ENCODE data around the gene SNRNP25.

SNRNP25 gene

GRCh38 chr16:62283-62967, 8.8 kb downstream of the SNRNP25 start:
- no peak overlapping the region for H3K4me3 ChIP-seq (ENCODE audit: low read depth, low read length)

GRCh38 chr16:62968-63391, 9.4 kb downstream of the SNRNP25 start:
- no peak overlapping the region for H3K4me3 ChIP-seq (ENCODE audit: low read depth, low read length)

- no peak overlapping the region for H3K4me3 ChIP-seq (ENCODE audit: low read depth, low read length)
These were observed 9.8 kb downstream of the SNRNP25 start for GRCh38 chr16:63466-63865.

GRCh38 chr16:63998-64913, 10.6 kb downstream of the SNRNP25 start:
- H3K4me3 ChIP-seq (ENCODE audit: low read depth, low read length) = no peak overlapping the region

DNA sequence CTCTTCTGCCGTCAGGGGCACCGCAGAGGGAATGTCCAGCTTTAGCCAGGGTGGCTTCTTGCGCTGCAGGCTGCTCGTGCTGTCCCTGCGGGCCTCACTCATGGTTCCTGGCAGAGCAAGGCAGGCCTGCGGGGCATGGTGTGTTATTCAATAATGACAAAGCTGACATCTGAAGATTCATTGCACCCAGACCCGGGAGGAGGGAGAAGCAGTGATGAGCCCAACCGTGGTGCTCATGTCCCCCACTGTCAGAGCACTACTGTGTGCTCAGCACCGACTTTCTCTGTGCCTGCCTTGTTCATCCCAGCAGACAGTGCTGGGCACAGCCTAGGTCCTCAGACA, 11.3 kb downstream of the SNRNP25 start:
- no peak overlapping the region for H3K4me3 ChIP-seq (ENCODE audit: low read depth, low read length)

- H3K4me3 ChIP-seq (ENCODE audit: low read depth, low read length) = no peak overlapping the region
These were observed 12.1 kb downstream of the SNRNP25 start for GRCh38 chr16:65745-66144.

DNA sequence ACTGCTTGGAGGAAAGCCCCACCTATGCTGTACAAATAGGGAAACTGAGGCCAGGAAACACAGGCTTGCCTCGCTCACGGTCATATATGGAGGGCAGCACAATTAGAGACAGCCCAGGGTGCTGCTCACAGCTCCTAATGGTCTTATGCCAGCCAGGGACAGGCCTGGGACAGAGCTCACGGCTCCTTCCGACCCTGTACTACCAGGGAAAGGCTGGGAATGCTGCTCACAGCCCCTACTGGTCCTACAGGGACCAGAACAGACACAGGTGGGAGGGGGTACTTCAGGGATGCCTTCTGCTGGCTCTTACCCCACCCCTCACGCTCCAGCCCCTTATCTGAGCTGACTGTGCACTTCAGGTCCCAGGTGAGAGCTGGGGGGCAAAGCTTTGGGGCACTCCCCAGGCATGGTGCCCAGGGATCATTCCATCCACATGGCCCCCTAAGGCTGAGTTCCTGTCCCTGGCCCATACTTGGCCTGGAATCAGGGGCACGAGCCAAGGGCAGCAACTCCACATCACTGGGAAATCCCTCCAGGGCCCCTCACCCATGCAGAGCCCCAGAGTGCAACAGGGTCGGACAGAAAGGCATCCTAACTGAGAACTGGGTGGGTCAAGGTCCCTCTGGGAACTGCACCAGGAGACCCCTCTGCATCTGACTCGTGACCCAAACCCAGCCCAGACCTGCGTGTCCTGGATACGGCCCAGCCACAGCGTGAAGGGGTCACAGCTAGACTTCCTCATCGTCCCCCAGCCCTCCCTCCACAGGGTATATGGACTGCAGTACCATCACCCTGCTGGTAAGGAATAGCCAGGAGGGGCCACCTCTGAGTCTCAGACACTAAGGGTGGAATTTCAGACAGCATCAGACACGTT, 12.9 kb downstream of the SNRNP25 start:
- no peak overlapping the region for H3K4me3 ChIP-seq (ENCODE audit: low read depth, low read length)

DNA sequence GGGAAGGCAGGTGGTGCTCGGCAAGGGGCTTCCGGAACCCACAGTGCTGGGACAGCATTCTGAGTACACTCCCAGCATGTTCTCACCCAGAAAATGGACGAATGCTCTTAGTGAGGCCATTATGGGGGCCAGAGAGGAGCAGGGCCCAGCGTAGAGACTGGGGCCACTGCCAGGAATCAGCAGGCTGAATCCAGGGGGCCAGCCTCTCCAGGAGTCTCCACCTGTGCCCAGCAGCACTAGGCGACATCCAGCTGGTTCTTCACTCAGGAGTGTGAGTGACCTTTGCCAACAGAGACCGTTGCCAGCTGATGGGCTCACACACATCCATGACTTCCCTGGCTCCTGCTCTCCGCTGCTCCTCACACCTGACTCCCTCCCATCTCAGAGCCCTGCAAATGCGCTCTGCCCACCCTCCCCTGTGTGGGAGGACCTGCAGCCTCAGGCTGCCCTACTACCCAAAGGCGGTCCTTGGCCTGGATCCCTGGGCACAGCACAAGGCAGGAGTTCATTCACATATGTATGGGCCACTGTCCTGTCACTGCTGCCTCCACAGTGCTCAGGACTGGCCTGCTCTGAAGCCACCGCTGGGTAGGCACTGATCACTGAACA, 13.7 kb downstream of the SNRNP25 start:
- no peak overlapping the region for H3K4me3 ChIP-seq (ENCODE audit: low read depth, low read length)

- H3K4me3 ChIP-seq (ENCODE audit: low read depth, low read length) = no peak overlapping the region
These were observed 14.5 kb downstream of the SNRNP25 start for GRCh38 chr16:67884-68789.

DNA sequence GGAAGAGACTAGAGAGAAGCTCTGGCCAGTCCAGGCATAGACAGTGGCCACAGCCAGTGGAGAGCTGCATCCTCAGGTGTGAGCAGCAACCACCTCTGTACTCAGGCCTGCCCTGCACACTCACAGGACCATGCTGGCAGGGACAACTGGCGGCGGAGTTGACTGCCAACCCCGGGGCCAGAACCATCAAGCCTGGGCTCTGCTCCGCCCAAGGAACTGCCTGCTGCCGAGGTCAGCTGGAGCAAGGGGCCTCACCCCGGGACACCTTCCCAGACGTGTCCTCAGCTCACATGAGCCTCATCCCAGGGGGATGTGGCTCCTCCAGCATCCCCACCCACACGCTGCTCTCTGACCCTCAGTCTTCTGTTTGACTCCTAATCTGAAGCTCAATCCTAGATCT, 15.6 kb downstream of the SNRNP25 start:
- H3K4me3 ChIP-seq (ENCODE audit: low read depth, low read length) = no peak overlapping the region

DNA sequence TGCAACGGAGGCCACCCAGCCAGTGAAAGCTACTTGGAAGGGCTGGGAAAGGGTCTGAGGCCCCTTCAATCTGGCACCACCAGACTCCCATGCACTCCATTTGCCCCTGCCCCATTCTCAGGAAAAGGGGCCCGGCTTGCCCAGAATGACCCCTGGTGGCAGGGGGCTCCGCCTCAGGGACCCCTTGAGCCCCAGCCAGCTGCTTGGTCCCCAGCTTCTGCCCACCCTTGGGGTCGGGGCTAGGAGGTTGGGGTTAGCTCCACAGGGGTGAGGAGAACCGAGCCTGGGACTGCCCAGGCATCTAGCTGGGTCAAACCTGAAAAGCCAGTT, 17.5 kb downstream of the SNRNP25 start:
- H3K4me3 ChIP-seq (ENCODE audit: low read depth, low read length) = peak overlapping the region; percentile 58

DNA sequence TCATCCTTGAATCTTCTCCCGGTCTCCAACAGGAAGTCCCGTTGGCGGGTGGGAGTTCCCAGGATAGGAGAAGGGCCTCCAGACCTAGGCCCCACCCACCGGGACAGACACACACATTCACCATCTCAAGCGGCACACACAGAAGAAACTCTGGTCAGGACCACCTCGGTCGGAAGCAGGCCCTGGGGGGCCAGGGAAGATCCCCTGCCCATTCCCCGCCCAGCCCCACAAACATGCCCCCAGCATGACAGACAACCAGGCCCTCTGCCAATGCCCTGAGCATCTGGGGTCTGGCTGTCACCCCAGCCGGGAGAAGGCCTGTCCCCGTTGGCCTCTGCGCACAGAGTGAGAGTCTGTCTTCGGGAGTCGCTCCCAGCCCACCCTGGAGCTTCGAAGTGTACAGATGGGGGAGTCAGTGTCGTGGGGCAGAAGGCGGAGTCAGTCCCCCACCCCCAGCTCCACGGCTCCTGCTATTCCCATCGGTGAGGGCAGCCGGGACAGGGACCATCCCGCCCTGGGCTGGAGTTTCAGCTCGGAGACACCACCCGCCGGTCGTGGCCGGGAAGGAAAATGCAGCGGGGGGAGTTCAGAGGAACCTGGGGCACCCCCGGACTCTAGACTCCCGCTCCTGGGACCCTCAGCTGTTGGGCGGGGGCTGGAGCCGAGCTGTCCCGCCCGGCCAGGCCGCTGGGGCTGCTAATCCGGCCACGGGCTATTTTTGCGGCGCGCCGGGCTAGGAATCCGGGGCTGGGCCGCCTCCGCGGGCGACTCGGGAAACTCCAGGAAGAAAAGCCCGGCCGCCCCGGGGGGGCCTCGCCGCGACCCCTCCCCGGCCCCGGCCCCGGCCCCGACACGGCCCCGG, 18.1 kb downstream of the SNRNP25 start:
- peak overlapping the region; percentile 58 for H3K4me3 ChIP-seq (ENCODE audit: low read depth, low read length)

- H3K4me3 ChIP-seq (ENCODE audit: low read depth, low read length) = peak within 1 kb of the TSS; percentile 58
These were observed 19.2 kb downstream of the SNRNP25 start, which contains the start of gene RHBDF1 for GRCh38 chr16:72561-73548. Gene RHBDF1, minus strand, starts transcription at chr16:72631. Its CDS starts 7,616 bp downstream, at chr16:65015.

GRCh38 chr16:74051-74746, 20.6 kb downstream of the SNRNP25 start:
- H3K4me3 ChIP-seq (ENCODE audit: low read depth, low read length) = no peak overlapping the region

DNA sequence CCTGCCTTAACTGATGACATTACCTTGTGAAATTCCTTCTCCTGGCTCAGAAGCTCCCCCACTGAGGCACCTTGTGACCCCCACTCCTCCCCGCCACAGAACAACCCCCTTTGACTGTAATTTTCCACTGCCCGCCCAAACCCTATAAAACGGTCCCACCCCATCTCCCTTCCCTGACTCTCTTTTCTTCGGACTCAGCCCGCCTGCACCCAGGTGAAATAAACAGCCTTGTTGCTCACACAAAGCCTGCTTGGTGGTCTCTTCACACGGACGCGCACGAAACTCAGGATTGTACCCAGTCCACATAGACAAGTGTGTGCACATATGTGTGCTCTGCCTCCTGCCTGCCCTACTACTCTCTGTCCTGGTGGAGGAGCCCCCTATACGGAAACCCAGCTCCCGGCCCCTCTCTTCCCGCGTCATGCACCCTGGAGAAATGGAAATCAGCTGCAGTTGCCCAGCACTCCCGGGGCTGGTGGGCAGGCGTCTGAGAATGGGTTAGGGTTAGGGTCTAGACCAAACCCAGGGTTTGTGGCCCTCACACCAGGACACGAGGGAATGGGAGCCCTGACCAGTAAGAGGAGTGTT, 21.2 kb downstream of the SNRNP25 start:
- no peak overlapping the region for H3K4me3 ChIP-seq (ENCODE audit: low read depth, low read length)

- H3K4me3 ChIP-seq (ENCODE audit: low read depth, low read length) = no peak overlapping the region
These were observed 22.2 kb downstream of the SNRNP25 start for GRCh38 chr16:75580-76501.
